Sciatic nerve (tissue), 2 donors: ENCODE results near the gene C2CD4A. TPM values are rescaled to one million over a fixed set of nuclear protein-coding genes. Genes with fewer than 3 reads are reported as not detected.

Experiments
- ATAC-seq: fragments of 200-7000 bp; cut with Tn5 transposase; one replicate; pipeline ENCODE4 v1.9.1; 2020; ENCODE audit warnings: mild to moderate bottlenecking, moderate library complexity
- DNase-seq: peaks from one replicate; pipeline ENCODE4 v3.0.0-alpha.2; 2020; ENCODE audit warnings: low spot score
- intact Hi-C: fragments of 100-400 bp; cut with DNase I; formaldehyde crosslinking; loops from one replicate; pipeline ENCODE4 v1.14.2; 2022
- total RNA-seq: library from RNA; stranded (reverse); fragmentation: NEBNext Ultra II Directional; extraction: Animal tissue kit (Norgen Biotek cat#: 25700); gene quantifications from one replicate; pipeline ENCODE4 v1.2.1, GENCODE V29; 2021
- donor health status: DM: no; HTN: no; CAD: no.
- donor health status: DM: no; HTN: no; CAD: no.

C2CD4A gene
- total RNA-seq, 1 donor from 2014 or later, result not detected

DNA sequence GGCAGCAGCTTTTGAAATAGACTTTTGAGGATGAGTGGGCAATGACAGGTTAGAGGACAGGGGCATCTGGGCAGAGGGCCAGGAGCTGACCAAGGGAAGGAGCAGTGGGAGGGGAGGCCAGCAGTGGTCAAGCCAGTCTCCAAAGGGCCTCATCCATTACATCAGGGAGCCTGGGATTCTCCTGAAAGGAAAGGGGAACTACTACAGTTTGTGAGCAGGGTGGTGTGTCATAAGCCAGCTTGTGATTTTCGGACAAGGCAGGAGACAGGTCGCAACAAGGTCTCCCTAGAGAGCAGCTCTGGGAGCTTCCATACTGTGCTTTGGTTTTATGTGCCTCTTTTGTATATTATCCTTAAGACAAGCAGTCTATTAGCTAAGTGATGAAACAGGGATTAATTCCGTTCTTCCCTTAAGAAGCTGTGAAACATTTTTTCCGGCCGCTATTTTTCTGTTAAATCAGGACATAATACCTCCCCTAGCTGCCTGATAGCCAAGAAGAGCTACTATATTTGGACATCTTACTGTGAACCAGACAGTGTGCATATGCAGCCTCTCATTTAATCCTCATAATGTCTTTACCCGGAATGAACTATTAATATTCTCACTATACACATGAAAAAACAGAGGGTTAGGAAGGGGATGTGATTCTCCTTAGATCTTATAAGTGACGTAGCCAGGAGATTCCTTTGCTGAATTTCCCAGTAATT, 51.9 kb downstream of the C2CD4A start:
- DNase-seq (no peak), ATAC-seq (no peak)
- intact Hi-C loops, result no loop called here

DNA sequence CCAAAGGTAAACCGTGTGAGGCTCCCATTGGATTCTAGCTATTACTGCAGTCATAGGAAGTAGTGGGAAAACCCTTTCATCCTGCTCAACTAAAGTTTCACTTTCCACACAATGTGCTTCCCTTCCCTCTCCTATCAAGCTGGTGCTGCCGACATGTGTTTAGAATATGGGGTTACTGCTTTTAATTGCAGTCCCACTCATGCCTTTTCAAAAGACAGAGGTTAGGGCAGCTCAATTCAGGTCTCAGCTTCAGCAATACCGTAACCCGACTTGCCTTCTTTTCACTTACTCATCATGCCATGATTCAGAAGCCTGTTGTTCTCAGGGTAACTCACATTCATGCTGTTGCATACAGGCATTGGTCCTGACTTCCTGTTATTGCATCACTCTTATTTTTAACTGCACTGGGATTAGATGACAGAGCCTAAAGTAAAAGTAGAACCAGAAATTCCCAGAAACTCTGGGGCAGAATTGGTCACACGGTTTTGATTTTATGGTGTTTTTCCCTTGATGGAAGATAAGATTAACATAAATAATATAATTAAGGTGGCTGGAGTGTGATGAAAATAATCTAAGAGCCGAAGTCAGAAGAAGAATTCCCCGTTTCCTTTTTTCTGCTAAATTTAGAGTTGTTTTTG, 52.6 kb downstream of the C2CD4A start:
- intact Hi-C loops, result no loop called here
- ATAC-seq (peak; percentile 73), DNase-seq (no peak)

DNA sequence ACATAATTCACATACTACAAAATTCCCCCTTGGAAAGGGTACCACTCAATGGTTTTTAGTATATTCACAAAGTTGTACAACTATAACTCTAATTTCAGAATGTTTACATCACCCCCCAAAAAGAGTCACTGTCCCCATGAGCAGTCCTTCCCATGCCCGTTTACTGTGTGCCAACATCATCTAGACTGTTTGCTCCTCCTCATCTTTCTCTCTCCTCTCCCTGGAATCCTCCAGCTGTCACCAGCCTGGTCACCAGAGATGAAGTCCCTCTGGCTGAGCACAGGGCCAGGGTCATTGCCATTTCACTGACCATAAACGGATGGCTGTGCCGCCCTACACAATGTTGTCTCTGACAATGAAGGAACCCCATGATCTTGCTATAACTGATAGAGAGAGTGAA, 53.1 kb downstream of the C2CD4A start:
- intact Hi-C loops, result loop anchor here (5.0 kb wide), 1 partner anchor 53 kb away; the partner anchor contains the start of gene C2CD4A
- DNase-seq, result no peak
- ATAC-seq, result no peak

Other genes with a start within 250 kb of the C2CD4A start
- gene VPS13C, start 6.5 kb upstream of the C2CD4A start, total RNA-seq, result 124 TPM
- gene C2CD4B, start 98.3 kb downstream of the C2CD4A start, total RNA-seq, result 5.9 TPM